Chondrocyte (in vitro differentiated cells): ENCODE measurements around the gene HERC6. TPM values are rescaled to one million over a fixed set of nuclear protein-coding genes. Genes with fewer than 3 reads are reported as not detected.

Experiments used
- DNase-seq: peaks from one replicate; pipeline ENCODE4 v3.0.0; 2021; ENCODE audit warnings: mixed read lengths, low spot score
- H3K27ac Mint-ChIP-seq: one replicate; pipeline ENCODE4 v1.8.0; 2021; ENCODE audit warnings: mild to moderate bottlenecking, moderate library complexity, mixed read lengths; ENCODE audit not compliant: unreplicated experiment
- H3K27me3 Mint-ChIP-seq: 2 replicates; pipeline ENCODE4 v1.8.0; 2021; ENCODE audit warnings: low read depth, mixed read lengths
- H3K36me3 Mint-ChIP-seq: 2 replicates; pipeline ENCODE4 v1.8.0; 2021; ENCODE audit warnings: low read depth, mixed read lengths
- H3K4me1 Mint-ChIP-seq: 2 replicates; pipeline ENCODE4 v1.8.0; 2021; ENCODE audit warnings: low read depth, mild to moderate bottlenecking, mixed read lengths
- H3K4me3 Mint-ChIP-seq: one replicate; pipeline ENCODE4 v1.8.0; 2021; ENCODE audit warnings: mild to moderate bottlenecking, moderate library complexity, mixed read lengths; ENCODE audit not compliant: unreplicated experiment
- H3K9me3 Mint-ChIP-seq: 2 replicates; pipeline ENCODE4 v1.8.0; 2021; ENCODE audit warnings: low read depth, mixed read lengths
- CTCF ChIP-seq: fragments of 200-600 bp; sonication (generic); IDR thresholded peaks from 2 replicates; pipeline ENCODE4 v1.5.0; 2021; ENCODE audit warnings: antibody characterized with exemption, mild to moderate bottlenecking, moderate library complexity
- total RNA-seq: library from RNA; stranded (reverse); gene quantifications from 3 replicates; pipeline ENCODE4 v1.2.1, GENCODE V29; 2021

Gene HERC6
- total RNA-seq, 1 donor from 2014 or later = 1.0 TPM

- Mint-ChIP-seq H3K36me3 (peaks cover 1% of the 10 kb centered on the region), H3K27ac (no peak overlapping the region), H3K27me3 (peaks cover 9% of the 10 kb centered on the region), H3K4me3 (no peak overlapping the region), H3K9me3 (no peaks in the 10 kb centered on the region), H3K4me1 (peaks cover 13% of the 10 kb centered on the region)
- DNase-seq = no peak
- TF ChIP-seq CTCF = no peak
Observed at GRCh38 chr4:88452912-88453311, 74.3 kb downstream of the HERC6 start.

- peak within 1 kb of the TSS; percentile 91 for H3K4me3 Mint-ChIP-seq
- H3K9me3 Mint-ChIP-seq = no peaks in the 10 kb centered on the region
- peaks cover 21% of the 10 kb centered on the region for H3K27me3 Mint-ChIP-seq
- DNase-seq = no peak
- H3K27ac Mint-ChIP-seq = peak within 1 kb of the TSS; percentile 65
- peaks cover 1% of the 10 kb centered on the region for H3K36me3 Mint-ChIP-seq
- TF ChIP-seq CTCF = peak; percentile 88
- H3K4me1 Mint-ChIP-seq = peaks cover 15% of the 10 kb centered on the region
Observed at GRCh38 chr4:88456670-88457306, 78.1 kb downstream of the HERC6 start, which contains the start of gene HERC5. TSS of gene HERC5 (plus strand) at chr4:88457119. CDS start at chr4:88457270, 151 bp downstream.

- peaks cover 1% of the 10 kb centered on the region for H3K36me3 Mint-ChIP-seq
- H3K27me3 Mint-ChIP-seq = peaks cover 21% of the 10 kb centered on the region
- no peak for TF ChIP-seq CTCF
- no peaks in the 10 kb centered on the region for H3K9me3 Mint-ChIP-seq
- no peak for DNase-seq
- peaks cover 15% of the 10 kb centered on the region for H3K4me1 Mint-ChIP-seq
- peak overlapping the region; percentile 91 for H3K4me3 Mint-ChIP-seq
- H3K27ac Mint-ChIP-seq = no peak overlapping the region
Observed at GRCh38 chr4:88457307-88458103, 78.9 kb downstream of the HERC6 start.

- H3K4me1 Mint-ChIP-seq = peaks cover 15% of the 10 kb centered on the region
- DNase-seq = no peak
- TF ChIP-seq CTCF = no peak
- no peak overlapping the region for H3K27ac Mint-ChIP-seq
- peaks cover 1% of the 10 kb centered on the region for H3K36me3 Mint-ChIP-seq
- H3K27me3 Mint-ChIP-seq = peaks cover 21% of the 10 kb centered on the region
- peak overlapping the region; percentile 91 for H3K4me3 Mint-ChIP-seq
- H3K9me3 Mint-ChIP-seq = no peaks in the 10 kb centered on the region
Observed at GRCh38 chr4:88458104-88458740, 79.6 kb downstream of the HERC6 start.

- Mint-ChIP-seq H3K27ac (no peak overlapping the region), H3K27me3 (peaks cover 11% of the 10 kb centered on the region), H3K36me3 (no peaks in the 10 kb centered on the region), H3K4me1 (no peaks in the 10 kb centered on the region), H3K4me3 (no peak overlapping the region), H3K9me3 (peaks cover 3% of the 10 kb centered on the region)
- no peak for DNase-seq
- TF ChIP-seq CTCF = no peak
Observed at GRCh38 chr4:88465653-88466192, 87.1 kb downstream of the HERC6 start.
